ENCODE measurements around the gene HSP90B1.

DNA sequence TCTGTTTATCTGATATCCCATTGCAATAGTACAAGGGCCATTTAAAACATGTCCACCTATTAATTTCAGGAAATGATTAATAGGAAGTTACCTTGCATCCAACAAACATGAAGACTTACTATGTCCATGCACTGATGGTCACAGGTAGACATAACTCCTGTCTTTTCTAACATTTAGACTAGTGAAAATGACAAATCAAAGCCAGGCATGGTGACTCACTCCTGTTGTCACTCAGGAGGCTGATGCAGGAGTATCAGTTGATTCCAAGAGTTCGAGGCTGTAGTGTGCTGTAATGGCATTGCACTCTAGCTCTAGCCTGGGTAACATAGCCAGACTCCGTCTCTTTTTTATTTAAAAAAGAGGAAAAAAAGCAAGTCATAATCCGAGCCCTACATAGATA lies 14.8 kb downstream of the HSP90B1 start:
- TF ChIP-seq, protein P1, sequence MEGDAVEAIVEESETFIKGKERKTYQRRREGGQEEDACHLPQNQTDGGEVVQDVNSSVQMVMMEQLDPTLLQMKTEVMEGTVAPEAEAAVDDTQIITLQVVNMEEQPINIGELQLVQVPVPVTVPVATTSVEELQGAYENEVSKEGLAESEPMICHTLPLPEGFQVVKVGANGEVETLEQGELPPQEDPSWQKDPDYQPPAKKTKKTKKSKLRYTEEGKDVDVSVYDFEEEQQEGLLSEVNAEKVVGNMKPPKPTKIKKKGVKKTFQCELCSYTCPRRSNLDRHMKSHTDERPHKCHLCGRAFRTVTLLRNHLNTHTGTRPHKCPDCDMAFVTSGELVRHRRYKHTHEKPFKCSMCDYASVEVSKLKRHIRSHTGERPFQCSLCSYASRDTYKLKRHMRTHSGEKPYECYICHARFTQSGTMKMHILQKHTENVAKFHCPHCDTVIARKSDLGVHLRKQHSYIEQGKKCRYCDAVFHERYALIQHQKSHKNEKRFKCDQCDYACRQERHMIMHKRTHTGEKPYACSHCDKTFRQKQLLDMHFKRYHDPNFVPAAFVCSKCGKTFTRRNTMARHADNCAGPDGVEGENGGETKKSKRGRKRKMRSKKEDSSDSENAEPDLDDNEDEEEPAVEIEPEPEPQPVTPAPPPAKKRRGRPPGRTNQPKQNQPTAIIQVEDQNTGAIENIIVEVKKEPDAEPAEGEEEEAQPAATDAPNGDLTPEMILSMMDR (IDR thresholded peaks at IDR 0.05; ENCODE audit: low read length): no peak
- TF ChIP-seq EZH2 (IDR thresholded peaks at IDR 0.05; ENCODE audit: borderline replicate concordance, low read length): no peak

All from OCI-LY1 (cell line).